Psoas muscle (tissue), 8 donors: Measurements from ENCODE around the gene KCNN4. TPM values are rescaled to one million over a fixed set of nuclear protein-coding genes. Genes with fewer than 3 reads are reported as not detected.

Experiments
- ATAC-seq, 4 donors: fragments of 200-7000 bp; cut with Tn5 transposase; one replicate each; pipeline ENCODE4 v1.9.1; 2020; ENCODE audit warnings: moderate library complexity in 3 of 4, mild to moderate bottlenecking in 2 of 4
- DNase-seq, 2 donors: peaks; one replicate each; pipeline ENCODE4 v3.0.0-alpha.2; 2020
- H3K27ac ChIP-seq: fragments of 200-600 bp; one replicate; pipeline ENCODE4 v1.8.0; 2022
- H3K27me3 ChIP-seq, 3 donors: fragments of 200-600 bp in 1 of 3; one replicate each; pipeline versions ENCODE4 v1.6.1 to v1.8.0; 2013 to 2022; ENCODE audit warnings: low read length in 2 of 3, mild to moderate bottlenecking in 2 of 3, moderate library complexity in 1 of 3; ENCODE audit not compliant: insufficient read depth in 3 of 3
- H3K36me3 ChIP-seq, 2 donors: fragments of 200-600 bp in 1 of 2; one replicate each; pipeline versions ENCODE4 v1.6.1 to v1.8.0; 2013 to 2022; ENCODE audit warnings: low read depth in 1 of 2, mild to moderate bottlenecking in 1 of 2, moderate library complexity in 1 of 2; ENCODE audit not compliant: insufficient read depth in 1 of 2
- H3K4me1 ChIP-seq: fragments of 200-600 bp; one replicate; pipeline ENCODE4 v1.8.0; 2022
- H3K4me3 ChIP-seq: fragments of 200-600 bp; one replicate; pipeline ENCODE4 v1.8.0; 2022; ENCODE audit warnings: mild to moderate bottlenecking
- H3K9me3 ChIP-seq: fragments of 200-600 bp; one replicate; pipeline ENCODE4 v1.8.0; 2022
- WGBS, 3 donors: extraction: QIAGEN DNeasy Blood & Tissue Kit; methylation state at CpG; one replicate each; pipeline versions ENCODE4 v1.1.6 to v1.1.7; 2013; 5-methylcytosine and 5-hydroxymethylcytosine counted together
- intact Hi-C, 2 donors: fragments of 100-400 bp; cut with DNase I; formaldehyde crosslinking; loops; one replicate each; pipeline versions ENCODE4 v1.11.0 to v1.14.2; 2022
- polyA plus RNA-seq, 3 donors: library from polyadenylated mRNA; stranded (reverse); fragments of 200-250 nt; gene quantifications; one replicate each; pipeline ENCODE4 v1.2.3, GENCODE V29; 2013
- total RNA-seq, 4 donors: library from RNA; stranded (reverse); fragmentation: NEBNext Ultra II Directional in 2 of 4; extraction: Animal tissue kit (Norgen Biotek cat#: 25700) in 2 of 4; gene quantifications; one replicate each; pipeline versions ENCODE4 v1.2.1 to v1.2.4, GENCODE V29; 2021 to 2023
- TF ChIP-seq, protein P1 (sequence below): fragments of 200-600 bp; IDR thresholded peaks from one replicate; pipeline ENCODE4 v1.8.0; 2022; ENCODE audit warnings: antibody characterized with exemption
- donor health status: healthy with polysubstance abuse.
- donor health status: DM: no; HTN: no; CAD: no; lungs with moderate emphysema.
- donor health status: Bipolar disorder and iron deficiency.
- donor health status: healthy.
- donor health status: DM: yes; HTN: yes; CAD: no.
- donor health status: DM: no; HTN: no; CAD: no.
- donor health status: DM: no; HTN: no; CAD: no.
- donor health status: DM: yes; HTN: yes; CAD: no.

KCNN4 gene
- total and polyA plus RNA-seq, 7 donors, result 0.09 to 0.89 (median 0.30) TPM

GRCh38 chr19:43719378-43719868, 61.4 kb downstream of the KCNN4 start:
- no peaks in the 10 kb centered on the region for H3K27me3 ChIP-seq
- no peak overlapping the region for H3K4me3 ChIP-seq
- no peak overlapping the region for H3K27ac ChIP-seq
- DNase-seq, result no peak
- H3K9me3 ChIP-seq, result no peaks in the 10 kb centered on the region
- WGBS, 3 donors, result 87 to 91% (median 88%) methylated on average over 37 of the region's 37 CpGs
- TF ChIP-seq, protein P1, sequence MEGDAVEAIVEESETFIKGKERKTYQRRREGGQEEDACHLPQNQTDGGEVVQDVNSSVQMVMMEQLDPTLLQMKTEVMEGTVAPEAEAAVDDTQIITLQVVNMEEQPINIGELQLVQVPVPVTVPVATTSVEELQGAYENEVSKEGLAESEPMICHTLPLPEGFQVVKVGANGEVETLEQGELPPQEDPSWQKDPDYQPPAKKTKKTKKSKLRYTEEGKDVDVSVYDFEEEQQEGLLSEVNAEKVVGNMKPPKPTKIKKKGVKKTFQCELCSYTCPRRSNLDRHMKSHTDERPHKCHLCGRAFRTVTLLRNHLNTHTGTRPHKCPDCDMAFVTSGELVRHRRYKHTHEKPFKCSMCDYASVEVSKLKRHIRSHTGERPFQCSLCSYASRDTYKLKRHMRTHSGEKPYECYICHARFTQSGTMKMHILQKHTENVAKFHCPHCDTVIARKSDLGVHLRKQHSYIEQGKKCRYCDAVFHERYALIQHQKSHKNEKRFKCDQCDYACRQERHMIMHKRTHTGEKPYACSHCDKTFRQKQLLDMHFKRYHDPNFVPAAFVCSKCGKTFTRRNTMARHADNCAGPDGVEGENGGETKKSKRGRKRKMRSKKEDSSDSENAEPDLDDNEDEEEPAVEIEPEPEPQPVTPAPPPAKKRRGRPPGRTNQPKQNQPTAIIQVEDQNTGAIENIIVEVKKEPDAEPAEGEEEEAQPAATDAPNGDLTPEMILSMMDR, result no peak
- intact Hi-C loops, result no loop called here
- no peak for ATAC-seq
- no peaks in the 10 kb centered on the region for H3K4me1 ChIP-seq
- no peaks in the 10 kb centered on the region for H3K36me3 ChIP-seq

DNA sequence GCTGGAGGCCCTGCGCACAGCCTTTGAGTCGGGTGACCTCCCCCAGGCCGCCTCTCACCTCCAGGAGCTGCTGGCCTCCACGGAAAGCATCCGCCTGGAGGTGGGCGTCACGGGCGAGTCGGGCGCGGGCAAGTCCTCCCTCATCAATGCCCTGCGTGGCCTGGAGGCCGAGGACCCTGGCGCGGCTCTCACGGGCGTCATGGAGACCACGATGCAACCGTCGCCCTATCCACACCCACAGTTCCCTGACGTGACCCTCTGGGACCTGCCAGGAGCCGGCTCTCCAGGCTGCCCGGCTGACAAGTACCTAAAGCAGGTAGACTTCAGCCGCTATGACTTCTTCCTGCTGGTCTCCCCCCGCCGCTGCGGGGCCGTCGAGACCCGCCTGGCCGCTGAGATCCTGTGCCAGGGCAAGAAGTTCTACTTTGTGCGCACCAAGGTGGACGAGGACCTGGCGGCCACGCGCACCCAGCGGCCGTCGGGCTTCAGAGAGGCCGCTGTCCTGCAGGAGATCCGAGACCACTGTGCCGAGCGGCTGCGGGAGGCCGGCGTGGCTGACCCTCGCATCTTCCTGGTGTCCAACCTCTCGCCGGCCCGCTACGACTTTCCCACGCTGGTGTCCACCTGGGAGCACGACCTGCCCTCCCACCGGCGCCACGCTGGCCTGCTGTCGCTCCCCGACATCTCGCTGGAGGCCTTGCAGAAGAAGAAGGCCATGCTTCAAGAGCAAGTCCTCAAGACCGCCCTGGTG, 62.0 kb downstream of the KCNN4 start:
- Histone ChIP-seq H3K27me3 (no peaks in the 10 kb centered on the region), H3K27ac (no peak overlapping the region), H3K4me3 (no peak overlapping the region), H3K4me1 (no peaks in the 10 kb centered on the region), H3K36me3 (no peaks in the 10 kb centered on the region), H3K9me3 (no peaks in the 10 kb centered on the region)
- TF ChIP-seq, protein P1, result no peak
- DNase-seq (no peak), ATAC-seq (no peak)
- intact Hi-C loops, result no loop called here
- WGBS, 3 donors, result 91 to 92% (median 91%) methylated on average over 57 to 60 of the region's 60 CpGs

Other genes with a start within 250 kb of the KCNN4 start
- 1 to 10 TPM in 3 of 4 donors, under 1 TPM in 1; 0.40 to 1.6 (median 1.2) TPM for gene ZNF575, start 247.8 kb downstream of the KCNN4 start, total RNA-seq
- gene ZNF575, start 247.8 kb downstream of the KCNN4 start, polyA plus RNA-seq, result 1 to 10 TPM in 1 of 3 donors, under 1 TPM in 2; 0.23 to 1.1 (median 0.35) TPM
- 10 to 100 TPM; 12.7 to 22.1 (median 14.8) TPM for gene XRCC1, start 205.4 kb downstream of the KCNN4 start, total RNA-seq
- 10 to 100 TPM; 13.5 to 21.6 (median 14.1) TPM for gene XRCC1, start 205.4 kb downstream of the KCNN4 start, polyA plus RNA-seq
- 1 to 10 TPM in 1 of 4 donors, under 1 TPM in 2, not detected in 1; 0.66 to 1.1 (median 0.86) TPM for gene PINLYP, start 205.2 kb downstream of the KCNN4 start, total RNA-seq
- gene PINLYP, start 205.2 kb downstream of the KCNN4 start, polyA plus RNA-seq, result 1 to 10 TPM in 1 of 3 donors, under 1 TPM in 2; 0.66 to 1.3 (median 0.90) TPM
- 10 to 100 TPM; 16.3 to 26.9 (median 22.4) TPM for gene IRGQ, start 184.8 kb downstream of the KCNN4 start, total RNA-seq
- 10 to 100 TPM in 2 of 3 donors, 1 to 10 TPM in 1; 5.5 to 23.3 (median 11.9) TPM for gene IRGQ, start 184.8 kb downstream of the KCNN4 start, polyA plus RNA-seq
- gene ZNF576, start 184.4 kb downstream of the KCNN4 start, total RNA-seq, result 10 to 100 TPM; 10.3 to 16.2 (median 15.9) TPM
- 10 to 100 TPM; 14.6 to 22.7 (median 22.4) TPM for gene ZNF576, start 184.4 kb downstream of the KCNN4 start, polyA plus RNA-seq
- gene SRRM5, start 168.9 kb downstream of the KCNN4 start, total RNA-seq, result under 1 TPM in 3 of 4 donors, not detected in 1; 0.12 to 0.34 (median 0.19) TPM
- 1 to 10 TPM in 1 of 3 donors, under 1 TPM in 2; 0.10 to 1.1 (median 0.52) TPM for gene SRRM5, start 168.9 kb downstream of the KCNN4 start, polyA plus RNA-seq
- gene ZNF428, start 161.3 kb downstream of the KCNN4 start, total RNA-seq, result 10 to 100 TPM; 17.2 to 39.0 (median 28.0) TPM
- 10 to 100 TPM; 12.4 to 33.5 (median 27.5) TPM for gene ZNF428, start 161.3 kb downstream of the KCNN4 start, polyA plus RNA-seq
- 10 to 100 TPM in 1 of 4 donors, 1 to 10 TPM in 3; 4.4 to 10.6 (median 5.0) TPM for gene CADM4, start 141.1 kb downstream of the KCNN4 start, total RNA-seq
- 1 to 10 TPM; 1.8 to 4.7 (median 3.1) TPM for gene CADM4, start 141.1 kb downstream of the KCNN4 start, polyA plus RNA-seq
- gene PLAUR, start 110.8 kb downstream of the KCNN4 start, total RNA-seq, result 1 to 10 TPM; 1.8 to 6.1 (median 3.9) TPM
- gene PLAUR, start 110.8 kb downstream of the KCNN4 start, polyA plus RNA-seq, result 1 to 10 TPM; 1.0 to 9.7 (median 2.5) TPM
- gene IRGC, start 64.9 kb downstream of the KCNN4 start, total RNA-seq, result not detected
- gene IRGC, start 64.9 kb downstream of the KCNN4 start, polyA plus RNA-seq, result not detected
- 10 to 100 TPM; 11.6 to 27.1 (median 15.1) TPM for gene SMG9, start 26.0 kb downstream of the KCNN4 start, total RNA-seq
- 10 to 100 TPM; 10.1 to 29.1 (median 13.7) TPM for gene SMG9, start 26.0 kb downstream of the KCNN4 start, polyA plus RNA-seq
- gene LYPD5, start 21.5 kb upstream of the KCNN4 start, total RNA-seq, result under 1 TPM; 0.23 to 0.79 (median 0.58) TPM
- gene LYPD5, start 21.5 kb upstream of the KCNN4 start, polyA plus RNA-seq, result under 1 TPM; 0.22 to 0.27 (median 0.26) TPM
- gene ZNF283, start 46.3 kb upstream of the KCNN4 start, total RNA-seq, result 1 to 10 TPM; 3.1 to 8.7 (median 4.6) TPM
- gene ZNF283, start 46.3 kb upstream of the KCNN4 start, polyA plus RNA-seq, result 1 to 10 TPM in 2 of 3 donors, under 1 TPM in 1; 0.79 to 7.8 (median 1.0) TPM
- 1 to 10 TPM in 2 of 4 donors, under 1 TPM in 2; 0.67 to 2.2 (median 1.3) TPM for gene ZNF404, start 103.0 kb upstream of the KCNN4 start, total RNA-seq
- 1 to 10 TPM in 1 of 3 donors, under 1 TPM in 2; 0.27 to 3.8 (median 0.76) TPM for gene ZNF404, start 103.0 kb upstream of the KCNN4 start, polyA plus RNA-seq
- gene ZNF45, start 154.3 kb upstream of the KCNN4 start, total RNA-seq, result 1 to 10 TPM; 3.5 to 9.5 (median 4.9) TPM
- gene ZNF45, start 154.3 kb upstream of the KCNN4 start, polyA plus RNA-seq, result 1 to 10 TPM; 2.0 to 7.2 (median 2.3) TPM
- gene ZNF221, start 170.3 kb upstream of the KCNN4 start, total RNA-seq, result 1 to 10 TPM in 2 of 4 donors, under 1 TPM in 2; 0.54 to 2.5 (median 1.2) TPM
- under 1 TPM; 0.23 to 0.93 (median 0.75) TPM for gene ZNF221, start 170.3 kb upstream of the KCNN4 start, polyA plus RNA-seq
- gene ZNF155, start 203.2 kb upstream of the KCNN4 start, total RNA-seq, result 1 to 10 TPM; 1.5 to 4.0 (median 2.5) TPM
- gene ZNF155, start 203.2 kb upstream of the KCNN4 start, polyA plus RNA-seq, result 1 to 10 TPM; 1.5 to 2.3 (median 1.6) TPM
- gene ZNF230, start 222.0 kb upstream of the KCNN4 start, total RNA-seq, result 1 to 10 TPM in 3 of 4 donors, under 1 TPM in 1; 0.25 to 1.8 (median 1.2) TPM
- gene ZNF230, start 222.0 kb upstream of the KCNN4 start, polyA plus RNA-seq, result 1 to 10 TPM in 1 of 3 donors, under 1 TPM in 2; 0.39 to 1.6 (median 0.55) TPM
- gene ZNF222, start 244.4 kb upstream of the KCNN4 start, total RNA-seq, result 1 to 10 TPM in 3 of 4 donors, under 1 TPM in 1; 0.47 to 1.9 (median 1.6) TPM
- gene ZNF222, start 244.4 kb upstream of the KCNN4 start, polyA plus RNA-seq, result 1 to 10 TPM; 2.1 to 4.0 (median 2.4) TPM